ENCODE results near the gene SYTL3.
"Not testable (repeated sequence)": the region's sequence is repeated elsewhere in the genome, so short reads cannot be mapped to it uniquely, and the experiment has no call there.

The SYTL3 gene

DNA sequence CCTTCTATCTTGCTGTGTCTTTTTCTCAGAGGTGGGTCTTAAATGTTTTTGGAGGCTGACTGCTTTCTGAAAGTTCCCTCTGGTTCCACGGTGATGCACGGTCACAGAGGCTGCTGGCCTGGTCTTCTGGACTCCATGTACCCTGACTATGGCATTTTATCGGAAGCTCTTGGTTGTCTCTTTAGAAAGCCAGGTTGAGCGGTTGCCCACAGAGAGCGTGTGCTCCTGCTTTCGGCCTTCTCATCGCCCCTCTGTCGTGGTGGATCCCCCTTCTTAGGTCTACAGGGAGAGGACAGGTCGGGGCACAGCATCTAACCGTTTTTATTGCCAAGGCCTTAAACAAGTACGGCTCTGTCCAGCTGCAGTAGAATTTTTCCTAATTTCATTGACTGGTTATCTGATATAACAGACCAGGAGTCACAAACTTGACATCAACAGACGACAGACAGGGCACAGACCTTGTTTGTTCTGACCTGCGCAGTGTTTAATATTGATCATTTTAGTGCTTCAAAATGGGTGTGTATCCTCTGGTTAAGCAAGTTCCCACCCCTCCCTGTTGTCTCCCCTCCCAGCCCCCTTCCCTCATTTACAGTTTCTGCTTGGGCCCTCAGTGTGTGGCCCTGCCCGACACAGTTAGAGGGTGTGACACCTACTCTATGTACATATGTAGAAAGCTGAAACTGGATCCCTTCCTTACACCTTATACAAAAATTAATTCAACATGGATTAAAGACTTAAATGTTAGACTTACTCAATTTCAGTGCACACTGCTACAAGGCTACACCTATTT is 24.7 kb downstream of the SYTL3 start:
- Histone ChIP-seq H3K4me3 (ENCODE audit: low read length) (no peak overlapping the region), H3K36me3 (ENCODE audit: control insufficient read depth, low read depth, low read length) (no peaks in the 10 kb centered on the region), H3K27ac (ENCODE audit: low read length) (no peak overlapping the region), H3K9ac (ENCODE audit: low read length) (no peak overlapping the region), H3K9me3 (ENCODE audit: control insufficient read depth, low read depth, low read length) (no peaks in the 10 kb centered on the region), H3K4me1 (ENCODE audit: control insufficient read depth, low read depth, low read length) (no peaks in the 10 kb centered on the region), H3K27me3 (ENCODE audit: control insufficient read depth, insufficient read depth, low read length) (no peaks in the 10 kb centered on the region)

DNA sequence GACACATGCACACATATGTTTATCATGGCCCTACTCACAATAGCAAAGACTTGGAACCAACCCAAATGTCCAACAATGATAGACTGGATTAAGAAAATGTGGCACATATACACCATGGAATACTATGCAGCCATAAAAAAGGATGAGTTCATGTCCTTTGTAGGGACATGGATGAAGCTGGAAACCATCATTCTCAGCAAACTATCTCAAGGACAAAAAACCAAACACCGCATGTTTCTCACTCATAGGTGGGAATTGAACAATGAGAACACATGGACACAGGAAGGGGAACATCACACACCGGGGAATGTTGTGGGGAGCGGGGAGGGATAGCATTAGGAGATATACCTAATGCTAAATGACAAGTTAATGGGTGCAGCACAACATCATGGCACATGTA is 27.2 kb downstream of the SYTL3 start:
- not testable (repeated sequence) for H3K27ac ChIP-seq (ENCODE audit: low read length); H3K27me3 ChIP-seq (ENCODE audit: control insufficient read depth, insufficient read depth, low read length); H3K36me3 ChIP-seq (ENCODE audit: control insufficient read depth, low read depth, low read length)

DNA sequence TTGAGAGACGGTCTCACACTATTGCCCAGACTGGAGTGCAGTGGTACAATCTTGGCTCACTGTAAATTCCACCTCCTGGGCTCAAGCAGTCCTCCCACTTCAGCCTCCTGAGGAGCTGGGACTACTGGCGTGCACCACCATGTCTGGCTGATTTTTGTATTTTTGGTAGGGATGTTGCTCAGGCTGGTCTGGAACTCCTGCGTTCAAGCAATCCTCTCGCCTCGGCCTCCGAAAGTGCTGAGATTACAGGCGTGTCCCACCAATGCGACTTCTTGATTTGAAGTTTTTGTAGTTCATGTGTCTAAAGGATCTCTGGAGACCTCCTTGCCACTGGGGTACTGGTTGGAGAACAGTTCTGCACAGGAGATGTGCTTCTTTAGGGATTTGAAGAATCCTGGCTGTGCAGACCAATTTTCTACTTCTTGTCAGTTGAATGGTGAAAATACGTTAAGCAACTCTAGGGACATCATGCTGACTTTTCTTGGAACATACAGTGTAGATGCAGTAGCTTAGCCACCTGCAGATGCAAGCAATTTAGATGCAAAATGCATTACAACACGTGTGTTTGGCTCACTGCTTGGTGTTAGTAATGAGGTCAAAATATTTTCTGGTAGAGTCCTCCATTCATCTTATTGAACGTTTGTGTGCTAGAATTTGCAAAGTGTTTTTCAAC is 28.2 kb downstream of the SYTL3 start:
- no peak overlapping the region for H3K27ac ChIP-seq (ENCODE audit: low read length)

More for the DNA sequence above, 27.2 kb downstream of the SYTL3 start:
- H3K4me1 ChIP-seq (ENCODE audit: control insufficient read depth, low read depth, low read length); H3K4me3 ChIP-seq (ENCODE audit: low read length); H3K9me3 ChIP-seq (ENCODE audit: control insufficient read depth, low read depth, low read length); H3K9ac ChIP-seq (ENCODE audit: low read length): not testable (repeated sequence)

DNA sequence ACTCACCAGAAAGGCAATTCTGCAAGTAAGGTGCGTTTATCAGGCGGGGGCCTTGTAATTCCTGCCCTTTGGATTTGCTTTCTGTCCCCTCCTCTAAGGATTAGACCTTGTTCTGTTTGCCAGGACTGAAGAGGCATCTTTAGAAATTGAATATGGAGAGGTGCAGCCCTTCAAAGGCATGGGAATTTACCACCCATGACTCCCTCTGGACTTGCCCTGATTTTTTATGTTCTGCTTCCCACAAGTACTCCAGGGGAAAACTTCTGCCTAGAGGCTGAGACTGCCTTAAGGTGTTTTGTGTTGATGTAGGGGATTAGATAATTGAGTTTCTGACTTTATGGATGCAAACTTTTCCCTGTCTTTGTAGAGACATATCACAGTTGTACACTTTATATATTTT is 30.2 kb downstream of the SYTL3 start:
- H3K9ac ChIP-seq (ENCODE audit: low read length) = no peak overlapping the region
- H3K36me3 ChIP-seq (ENCODE audit: control insufficient read depth, low read depth, low read length) = no peaks in the 10 kb centered on the region
- H3K4me3 ChIP-seq (ENCODE audit: low read length) = no peak overlapping the region
- H3K27ac ChIP-seq (ENCODE audit: low read length) = no peak overlapping the region
- H3K9me3 ChIP-seq (ENCODE audit: control insufficient read depth, low read depth, low read length) = no peaks in the 10 kb centered on the region
- no peaks in the 10 kb centered on the region for H3K4me1 ChIP-seq (ENCODE audit: control insufficient read depth, low read depth, low read length)
- no peaks in the 10 kb centered on the region for H3K27me3 ChIP-seq (ENCODE audit: control insufficient read depth, insufficient read depth, low read length)

More for the DNA sequence above, 28.2 kb downstream of the SYTL3 start:
- Histone ChIP-seq H3K36me3 (ENCODE audit: control insufficient read depth, low read depth, low read length) (no peaks in the 10 kb centered on the region), H3K4me3 (ENCODE audit: low read length) (no peak overlapping the region), H3K9ac (ENCODE audit: low read length) (no peak overlapping the region), H3K9me3 (ENCODE audit: control insufficient read depth, low read depth, low read length) (no peaks in the 10 kb centered on the region), H3K4me1 (ENCODE audit: control insufficient read depth, low read depth, low read length) (no peaks in the 10 kb centered on the region), H3K27me3 (ENCODE audit: control insufficient read depth, insufficient read depth, low read length) (no peaks in the 10 kb centered on the region)

DNA sequence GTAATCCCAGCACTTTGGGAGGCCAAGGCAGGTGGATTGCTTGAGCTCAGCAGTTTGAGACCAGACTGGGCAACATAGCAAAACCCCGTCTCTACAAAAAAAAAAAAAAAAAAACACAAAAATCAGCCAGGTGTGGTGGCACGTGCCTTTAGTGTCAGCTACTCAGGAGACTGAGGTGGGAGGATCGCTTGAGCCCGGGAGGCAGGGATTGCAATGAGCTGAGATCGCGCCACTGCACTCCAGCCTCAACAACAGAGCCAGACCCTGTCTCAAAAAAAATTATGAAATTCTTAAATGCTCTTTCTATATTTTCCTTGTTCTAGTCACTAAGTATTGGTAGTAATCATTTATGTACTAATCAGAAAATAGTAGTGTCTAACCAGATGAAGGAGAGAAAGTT is 30.6 kb downstream of the SYTL3 start:
- no peaks in the 10 kb centered on the region for H3K27me3 ChIP-seq (ENCODE audit: control insufficient read depth, insufficient read depth, low read length)

DNA sequence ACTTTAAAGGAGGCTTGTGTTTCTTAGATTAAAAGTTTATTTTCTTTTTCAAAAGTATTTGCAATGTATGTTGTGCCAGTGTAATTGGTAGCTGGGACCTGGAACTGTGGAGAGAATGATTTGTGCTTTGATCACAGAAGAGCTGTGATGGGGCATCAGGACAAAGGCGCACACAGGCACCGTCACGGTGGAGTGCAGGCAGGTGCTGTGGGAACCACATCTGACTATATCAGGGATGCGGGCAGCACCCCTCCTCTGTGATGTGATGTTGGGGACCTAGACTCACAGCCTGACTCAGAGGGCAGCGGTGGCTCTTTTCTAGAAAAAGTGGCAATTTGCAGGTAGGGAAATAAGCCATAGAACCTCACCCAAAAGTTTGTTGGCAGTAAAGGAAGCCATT is 34.5 kb downstream of the SYTL3 start:
- H3K27me3 ChIP-seq (ENCODE audit: control insufficient read depth, insufficient read depth, low read length) = no peaks in the 10 kb centered on the region
- no peak overlapping the region for H3K4me3 ChIP-seq (ENCODE audit: low read length)
- H3K36me3 ChIP-seq (ENCODE audit: control insufficient read depth, low read depth, low read length) = no peaks in the 10 kb centered on the region
- no peaks in the 10 kb centered on the region for H3K9me3 ChIP-seq (ENCODE audit: control insufficient read depth, low read depth, low read length)
- H3K9ac ChIP-seq (ENCODE audit: low read length) = no peak overlapping the region
- peaks cover 2% of the 10 kb centered on the region for H3K4me1 ChIP-seq (ENCODE audit: control insufficient read depth, low read depth, low read length)
- H3K27ac ChIP-seq (ENCODE audit: low read length) = no peak overlapping the region

More for the DNA sequence above, 30.6 kb downstream of the SYTL3 start:
- Histone ChIP-seq H3K9ac (ENCODE audit: low read length) (no peak overlapping the region), H3K36me3 (ENCODE audit: control insufficient read depth, low read depth, low read length) (no peaks in the 10 kb centered on the region), H3K4me1 (ENCODE audit: control insufficient read depth, low read depth, low read length) (no peaks in the 10 kb centered on the region), H3K27ac (ENCODE audit: low read length) (no peak overlapping the region), H3K9me3 (ENCODE audit: control insufficient read depth, low read depth, low read length) (no peaks in the 10 kb centered on the region), H3K4me3 (ENCODE audit: low read length) (no peak overlapping the region)

DNA sequence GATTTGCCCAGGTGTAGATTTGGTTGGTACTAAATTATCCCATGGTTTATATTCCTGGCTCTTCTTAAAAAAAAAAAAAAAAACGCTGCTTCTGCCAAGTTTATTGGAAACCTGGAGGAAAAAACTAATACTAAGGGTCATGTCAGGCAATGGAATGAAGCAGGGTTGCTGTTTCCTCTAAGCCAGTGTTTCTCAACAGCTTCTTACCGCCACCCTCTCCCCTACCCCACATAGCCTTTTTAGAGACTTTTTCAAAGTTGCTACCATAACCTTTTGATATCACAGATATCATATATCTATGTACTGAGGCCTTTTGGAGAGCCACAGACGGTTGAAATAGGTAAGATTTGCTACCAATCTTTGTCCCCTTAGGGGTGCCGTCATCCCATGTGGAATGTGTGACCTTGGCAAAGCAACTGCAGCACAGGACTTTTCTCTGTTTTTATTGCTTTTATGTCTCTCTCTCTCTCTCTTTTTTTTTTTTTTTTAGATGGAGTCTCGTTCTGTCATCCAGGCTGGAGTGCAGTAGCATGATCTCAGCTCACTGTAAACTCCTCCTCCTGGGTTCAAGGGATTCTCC is 35.0 kb downstream of the SYTL3 start:
- no peaks in the 10 kb centered on the region for H3K36me3 ChIP-seq (ENCODE audit: control insufficient read depth, low read depth, low read length)
- H3K9me3 ChIP-seq (ENCODE audit: control insufficient read depth, low read depth, low read length) = no peaks in the 10 kb centered on the region
- H3K27me3 ChIP-seq (ENCODE audit: control insufficient read depth, insufficient read depth, low read length) = no peaks in the 10 kb centered on the region
- H3K4me1 ChIP-seq (ENCODE audit: control insufficient read depth, low read depth, low read length) = peaks cover 2% of the 10 kb centered on the region
- H3K27ac ChIP-seq (ENCODE audit: low read length) = no peak overlapping the region
- no peak overlapping the region for H3K9ac ChIP-seq (ENCODE audit: low read length)
- no peak overlapping the region for H3K4me3 ChIP-seq (ENCODE audit: low read length)

DNA sequence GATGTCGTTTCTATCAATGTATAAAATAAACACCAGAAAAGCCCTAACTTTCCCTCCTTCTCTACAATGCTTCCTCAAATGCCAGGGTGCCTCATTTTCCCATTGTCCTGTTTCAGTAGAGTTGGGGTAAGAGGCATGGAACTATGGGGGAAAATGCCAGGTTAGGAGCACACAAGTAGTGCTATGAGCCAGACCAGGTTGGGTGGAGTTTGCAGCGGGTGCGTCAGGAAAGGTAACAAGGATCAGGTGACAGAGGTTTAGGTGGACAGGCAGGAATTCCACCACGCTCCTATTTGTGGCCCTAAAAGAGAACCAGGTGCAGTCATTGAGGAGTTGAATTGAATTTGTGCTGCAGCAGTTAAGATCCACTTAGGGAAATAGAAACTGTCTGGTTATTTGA is 36.5 kb downstream of the SYTL3 start:
- Histone ChIP-seq H3K4me1 (ENCODE audit: control insufficient read depth, low read depth, low read length) (peaks cover 2% of the 10 kb centered on the region), H3K27ac (ENCODE audit: low read length) (no peak overlapping the region), H3K36me3 (ENCODE audit: control insufficient read depth, low read depth, low read length) (no peaks in the 10 kb centered on the region), H3K27me3 (ENCODE audit: control insufficient read depth, insufficient read depth, low read length) (no peaks in the 10 kb centered on the region), H3K9me3 (ENCODE audit: control insufficient read depth, low read depth, low read length) (no peaks in the 10 kb centered on the region), H3K4me3 (ENCODE audit: low read length) (no peak overlapping the region), H3K9ac (ENCODE audit: low read length) (no peak overlapping the region)

DNA sequence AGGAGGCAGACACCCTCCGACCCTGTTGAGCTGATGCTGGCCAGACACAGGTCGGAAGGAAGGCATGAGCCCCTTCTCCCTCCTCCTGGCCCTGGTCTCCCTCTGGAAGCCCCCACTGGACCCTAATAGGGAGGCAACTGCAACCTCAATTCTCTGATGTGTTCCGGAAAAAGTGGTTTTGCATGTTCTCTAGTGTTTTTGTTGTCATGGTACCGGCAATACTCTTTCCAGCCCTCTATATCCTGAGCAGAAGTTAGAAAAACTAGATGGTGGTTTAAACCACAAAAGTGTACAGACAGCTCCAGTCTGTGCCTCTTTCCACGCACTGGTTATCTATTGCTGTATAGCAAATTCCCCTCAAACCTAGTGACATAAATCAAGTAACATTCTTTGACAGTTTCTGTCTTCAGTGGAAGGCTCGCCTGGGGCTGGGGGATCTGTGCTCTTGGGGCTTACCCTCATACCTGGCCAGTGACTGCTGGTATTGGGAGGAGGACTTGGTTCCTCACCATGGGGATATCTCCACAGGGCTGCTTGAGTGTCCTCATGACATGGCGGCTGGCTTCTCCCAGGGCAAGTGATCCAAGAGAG is 37.0 kb downstream of the SYTL3 start:
- Histone ChIP-seq H3K36me3 (ENCODE audit: control insufficient read depth, low read depth, low read length) (no peaks in the 10 kb centered on the region), H3K9ac (ENCODE audit: low read length) (no peak overlapping the region), H3K4me3 (ENCODE audit: low read length) (no peak overlapping the region), H3K9me3 (ENCODE audit: control insufficient read depth, low read depth, low read length) (no peaks in the 10 kb centered on the region), H3K27me3 (ENCODE audit: control insufficient read depth, insufficient read depth, low read length) (no peaks in the 10 kb centered on the region), H3K4me1 (ENCODE audit: control insufficient read depth, low read depth, low read length) (peaks cover 2% of the 10 kb centered on the region), H3K27ac (ENCODE audit: low read length) (no peak overlapping the region)

DNA sequence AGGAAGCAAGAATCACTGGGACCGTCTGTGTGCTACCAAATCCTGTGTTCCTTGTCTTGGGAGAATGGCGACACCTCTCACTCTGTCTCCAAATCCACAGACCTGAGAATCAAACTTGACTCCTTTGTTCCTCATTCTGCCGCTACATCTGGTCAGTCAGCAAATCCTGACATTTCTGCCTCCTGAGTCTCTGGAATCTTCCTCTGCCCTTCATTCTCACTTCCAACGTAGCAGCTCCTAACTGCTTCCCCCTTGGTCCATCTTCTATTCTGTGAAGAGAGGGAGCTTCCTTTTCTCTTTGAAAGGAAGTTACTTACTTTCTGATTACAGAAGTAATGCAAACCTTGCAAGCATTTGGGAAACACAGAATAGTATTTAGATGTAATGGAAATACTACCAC is 37.7 kb downstream of the SYTL3 start:
- H3K36me3 ChIP-seq (ENCODE audit: control insufficient read depth, low read depth, low read length) = no peaks in the 10 kb centered on the region
- peaks cover 2% of the 10 kb centered on the region for H3K4me1 ChIP-seq (ENCODE audit: control insufficient read depth, low read depth, low read length)
- no peaks in the 10 kb centered on the region for H3K27me3 ChIP-seq (ENCODE audit: control insufficient read depth, insufficient read depth, low read length)
- no peak overlapping the region for H3K27ac ChIP-seq (ENCODE audit: low read length)
- no peak overlapping the region for H3K4me3 ChIP-seq (ENCODE audit: low read length)
- H3K9me3 ChIP-seq (ENCODE audit: control insufficient read depth, low read depth, low read length) = no peaks in the 10 kb centered on the region
- H3K9ac ChIP-seq (ENCODE audit: low read length) = no peak overlapping the region

DNA sequence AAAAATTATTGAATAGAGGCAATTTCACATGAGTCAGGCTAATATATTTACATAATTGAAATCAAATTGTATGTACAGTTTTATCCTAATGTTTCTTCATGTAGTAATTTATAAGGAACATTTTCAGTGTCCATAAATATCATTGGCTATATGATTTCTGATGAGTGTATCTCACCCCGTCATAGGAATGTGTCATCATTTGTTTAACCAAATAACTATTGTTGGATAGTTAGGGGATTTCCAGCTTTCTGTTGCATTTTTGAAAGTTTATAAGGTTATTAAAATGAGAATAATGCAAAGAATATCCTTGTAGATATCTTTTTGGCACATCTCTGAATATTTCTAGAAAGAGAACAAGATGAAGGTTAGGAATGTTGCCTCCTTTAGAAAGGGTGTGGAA is 39.0 kb downstream of the SYTL3 start:
- no peaks in the 10 kb centered on the region for H3K36me3 ChIP-seq (ENCODE audit: control insufficient read depth, low read depth, low read length)
- no peaks in the 10 kb centered on the region for H3K27me3 ChIP-seq (ENCODE audit: control insufficient read depth, insufficient read depth, low read length)
- no peak overlapping the region for H3K9ac ChIP-seq (ENCODE audit: low read length)
- peaks cover 2% of the 10 kb centered on the region for H3K4me1 ChIP-seq (ENCODE audit: control insufficient read depth, low read depth, low read length)
- H3K27ac ChIP-seq (ENCODE audit: low read length) = no peak overlapping the region
- no peaks in the 10 kb centered on the region for H3K9me3 ChIP-seq (ENCODE audit: control insufficient read depth, low read depth, low read length)
- H3K4me3 ChIP-seq (ENCODE audit: low read length) = no peak overlapping the region
